ENCODE results near the gene PPFIA3. TPM values are rescaled to one million over a fixed set of nuclear protein-coding genes. Genes with fewer than 3 reads are reported as not detected.
"Not testable (repeated sequence)": the region's sequence is repeated elsewhere in the genome, so short reads cannot be mapped to it uniquely, and the experiment has no call there.

The PPFIA3 gene
- total and polyA plus RNA-seq, 4 donors, result 1.5 to 4.6 (median 2.4) TPM

GRCh38 chr19:49141352-49141751 lies 22.0 kb downstream of the PPFIA3 start:
- 73% methylated on average over 6 of the region's 6 CpGs for WGBS
- no peak for DNase-seq (ENCODE audit: low spot score)
- H3K9me3 ChIP-seq (ENCODE audit: control insufficient read depth in 4 of 4, low read length in 3 of 4), result no peaks in the 10 kb centered on the region
- no peak overlapping the region for H3K4me3 ChIP-seq (ENCODE audit: low read depth in 1 of 3, low read length in 3 of 3)
- H3K9ac ChIP-seq (ENCODE audit: low read depth in 1 of 2, low read length in 2 of 2), result no peak overlapping the region
- H3K27me3 ChIP-seq (ENCODE audit: control insufficient read depth in 4 of 4, insufficient read depth in 4 of 4, low read length in 3 of 4), result peaks cover 0 to 4% (median 0%) of the 10 kb centered on the region in 4 donors
- peaks cover 0 to 6% (median 2%) of the 10 kb centered on the region in 4 donors for H3K4me1 ChIP-seq (ENCODE audit: control insufficient read depth in 4 of 4, insufficient read depth in 4 of 4, low read length in 3 of 4)
- no peak for TF ChIP-seq JUND (IDR thresholded peaks at IDR 0.05)
- TF ChIP-seq HNF4A (conservative IDR thresholded peaks at IDR 0.05), result no peak
- TF ChIP-seq GABPA (IDR thresholded peaks at IDR 0.05 in 1 of 2, conservative IDR thresholded peaks at IDR 0.05 in 1 of 2), result no peak
- no peaks in the 10 kb centered on the region for H3K36me3 ChIP-seq (ENCODE audit: control insufficient read depth in 4 of 4, insufficient read depth in 3 of 4, low read depth in 1 of 4, low read length in 3 of 4)
- H3K27ac ChIP-seq (ENCODE audit: low read depth in 1 of 2, low read length in 2 of 2), result no peak overlapping the region

DNA sequence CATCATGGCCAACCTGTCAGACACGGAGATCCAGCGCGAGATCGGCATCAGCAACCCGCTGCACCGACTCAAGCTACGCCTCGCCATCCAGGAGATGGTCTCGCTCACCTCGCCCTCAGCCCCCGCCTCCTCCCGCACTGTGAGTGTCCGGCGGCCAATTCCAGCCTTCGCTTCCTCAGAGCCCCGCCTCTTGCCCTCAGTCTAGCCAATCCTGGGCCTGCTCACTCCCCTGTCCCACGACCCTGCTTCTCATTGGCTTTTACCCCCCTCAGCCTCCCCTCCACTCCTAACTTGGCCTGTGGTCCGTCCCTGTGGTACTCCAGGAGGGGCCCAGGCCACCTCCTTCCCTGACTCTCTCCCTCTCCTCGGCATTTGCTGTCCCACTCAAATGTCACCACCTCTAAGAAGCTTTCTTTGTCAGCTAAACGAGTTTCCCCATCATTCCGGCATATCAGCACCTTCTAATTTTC lies 23.6 kb downstream of the PPFIA3 start:
- H3K9ac ChIP-seq (ENCODE audit: low read depth in 1 of 2, low read length in 2 of 2), result no peak overlapping the region
- DNase-seq (ENCODE audit: low spot score), result peak; percentile 76
- WGBS, result 9% methylated on average over 21 of the region's 21 CpGs

GRCh38 chr19:49145573-49146407 lies 26.4 kb downstream of the PPFIA3 start:
- 12% methylated on average over 30 of the region's 30 CpGs for WGBS
- Histone ChIP-seq H3K36me3 (ENCODE audit: control insufficient read depth in 4 of 4, insufficient read depth in 3 of 4, low read depth in 1 of 4, low read length in 3 of 4) (no peaks in the 10 kb centered on the region), H3K9me3 (ENCODE audit: control insufficient read depth in 4 of 4, low read length in 3 of 4) (no peaks in the 10 kb centered on the region), H3K27ac (ENCODE audit: low read depth in 1 of 2, low read length in 2 of 2) (no peak overlapping the region), H3K4me3 (ENCODE audit: low read depth in 1 of 3, low read length in 3 of 3) (no peak overlapping the region), H3K27me3 (ENCODE audit: control insufficient read depth in 4 of 4, insufficient read depth in 4 of 4, low read length in 3 of 4) (peaks cover 0 to 4% (median 0%) of the 10 kb centered on the region in 4 donors), H3K9ac (ENCODE audit: low read depth in 1 of 2, low read length in 2 of 2) (no peak overlapping the region), H3K4me1 (ENCODE audit: control insufficient read depth in 4 of 4, insufficient read depth in 4 of 4, low read length in 3 of 4) (peaks cover 0 to 24% (median 16%) of the 10 kb centered on the region in 4 donors)
- DNase-seq (ENCODE audit: low spot score), result peak; percentile 89
- TF ChIP-seq RXRA (IDR thresholded peaks at IDR 0.05), result peak in 1 of 2 donors; percentile 31
- TF ChIP-seq, protein P1, sequence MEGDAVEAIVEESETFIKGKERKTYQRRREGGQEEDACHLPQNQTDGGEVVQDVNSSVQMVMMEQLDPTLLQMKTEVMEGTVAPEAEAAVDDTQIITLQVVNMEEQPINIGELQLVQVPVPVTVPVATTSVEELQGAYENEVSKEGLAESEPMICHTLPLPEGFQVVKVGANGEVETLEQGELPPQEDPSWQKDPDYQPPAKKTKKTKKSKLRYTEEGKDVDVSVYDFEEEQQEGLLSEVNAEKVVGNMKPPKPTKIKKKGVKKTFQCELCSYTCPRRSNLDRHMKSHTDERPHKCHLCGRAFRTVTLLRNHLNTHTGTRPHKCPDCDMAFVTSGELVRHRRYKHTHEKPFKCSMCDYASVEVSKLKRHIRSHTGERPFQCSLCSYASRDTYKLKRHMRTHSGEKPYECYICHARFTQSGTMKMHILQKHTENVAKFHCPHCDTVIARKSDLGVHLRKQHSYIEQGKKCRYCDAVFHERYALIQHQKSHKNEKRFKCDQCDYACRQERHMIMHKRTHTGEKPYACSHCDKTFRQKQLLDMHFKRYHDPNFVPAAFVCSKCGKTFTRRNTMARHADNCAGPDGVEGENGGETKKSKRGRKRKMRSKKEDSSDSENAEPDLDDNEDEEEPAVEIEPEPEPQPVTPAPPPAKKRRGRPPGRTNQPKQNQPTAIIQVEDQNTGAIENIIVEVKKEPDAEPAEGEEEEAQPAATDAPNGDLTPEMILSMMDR (IDR thresholded peaks at IDR 0.05; ENCODE audit: low read depth, low read length, missing input control), result peak; percentile 76
- TF ChIP-seq JUND (IDR thresholded peaks at IDR 0.05), result no peak
- TF ChIP-seq ZBTB33 (IDR thresholded peaks at IDR 0.05), result no peak
- peak; percentile 81 to 85 for TF ChIP-seq RAD21 (IDR thresholded peaks at IDR 0.05)
- TF ChIP-seq FOXA1 (IDR thresholded peaks at IDR 0.05), result no peak

More for the DNA sequence above, 23.6 kb downstream of the PPFIA3 start:
- Histone ChIP-seq H3K27ac (ENCODE audit: low read depth in 1 of 2, low read length in 2 of 2) (no peak overlapping the region), H3K9me3 (ENCODE audit: control insufficient read depth in 4 of 4, low read length in 3 of 4) (no peaks in the 10 kb centered on the region), H3K36me3 (ENCODE audit: control insufficient read depth in 4 of 4, insufficient read depth in 3 of 4, low read depth in 1 of 4, low read length in 3 of 4) (no peaks in the 10 kb centered on the region), H3K4me1 (ENCODE audit: control insufficient read depth in 4 of 4, insufficient read depth in 4 of 4, low read length in 3 of 4) (peaks cover 0 to 6% (median 2%) of the 10 kb centered on the region in 4 donors), H3K4me3 (ENCODE audit: low read depth in 1 of 3, low read length in 3 of 3) (peak overlapping the region in 2 of 3 donors; percentile 28 to 46), H3K27me3 (ENCODE audit: control insufficient read depth in 4 of 4, insufficient read depth in 4 of 4, low read length in 3 of 4) (peaks cover 0 to 4% (median 0%) of the 10 kb centered on the region in 4 donors)
- TF ChIP-seq GABPA (IDR thresholded peaks at IDR 0.05 in 1 of 2, conservative IDR thresholded peaks at IDR 0.05 in 1 of 2) (no peak), NR2F2 (IDR thresholded peaks at IDR 0.05) (no peak), RAD21 (IDR thresholded peaks at IDR 0.05) (no peak), ATF3 (IDR thresholded peaks at IDR 0.05) (no peak), SP1 (IDR thresholded peaks at IDR 0.05) (no peak), FOXA2 (IDR thresholded peaks at IDR 0.05) (no peak), HNF4G (IDR thresholded peaks at IDR 0.05) (no peak)
- TF ChIP-seq, protein P2, sequence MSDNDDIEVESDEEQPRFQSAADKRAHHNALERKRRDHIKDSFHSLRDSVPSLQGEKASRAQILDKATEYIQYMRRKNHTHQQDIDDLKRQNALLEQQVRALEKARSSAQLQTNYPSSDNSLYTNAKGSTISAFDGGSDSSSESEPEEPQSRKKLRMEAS (IDR thresholded peaks at IDR 0.05), result no peak
- TF ChIP-seq, protein P1 (IDR thresholded peaks at IDR 0.05; ENCODE audit: low read depth, low read length, missing input control), result no peak

- not testable (repeated sequence) for H3K9me3 ChIP-seq (ENCODE audit: control insufficient read depth in 4 of 4, low read length in 3 of 4); H3K27ac ChIP-seq (ENCODE audit: low read depth in 1 of 2, low read length in 2 of 2); H3K9ac ChIP-seq (ENCODE audit: low read depth in 1 of 2, low read length in 2 of 2); H3K36me3 ChIP-seq (ENCODE audit: control insufficient read depth in 4 of 4, insufficient read depth in 3 of 4, low read depth in 1 of 4, low read length in 3 of 4); DNase-seq (ENCODE audit: low spot score); H3K27me3 ChIP-seq (ENCODE audit: control insufficient read depth in 4 of 4, insufficient read depth in 4 of 4, low read length in 3 of 4); H3K4me3 ChIP-seq (ENCODE audit: low read depth in 1 of 3, low read length in 3 of 3)
- WGBS, result 56% methylated on average over 7 of the region's 7 CpGs
- H3K4me1 ChIP-seq (ENCODE audit: control insufficient read depth in 4 of 4, insufficient read depth in 4 of 4, low read length in 3 of 4), result peaks cover 0 to 29% (median 20%) of the 10 kb centered on the region in 4 donors
Observed at GRCh38 chr19:49146408-49146770, 27.0 kb downstream of the PPFIA3 start.

Measured in liver (tissue), 9 donors.